Stimulated activated CD4-positive, alpha-beta T cell treated with anti-CD3 and anti-CD28 coated beads, Interleukin-1b, Interleukin-23, amount 100 ng/mL, for 4 hours (primary cell): ENCODE results near the gene DIS3L2.
"Not testable (repeated sequence)": the region's sequence is repeated elsewhere in the genome, so short reads cannot be mapped to it uniquely, and the experiment has no call there.

Source experiments
- DNase-seq, 2 donors: peaks; one replicate each; pipeline ENCODE4 v3.0.0-alpha.2; 2020; ENCODE audit warnings: low read depth in 2 of 2

DIS3L2 gene

GRCh38 chr2:232174662-232175061 is 213.1 kb downstream of the DIS3L2 start:
- no peak for DNase-seq

- DNase-seq: not testable (repeated sequence)
Measured at GRCh38 chr2:232176587-232176986, 215.1 kb downstream of the DIS3L2 start.

GRCh38 chr2:232183279-232183678 is 221.8 kb downstream of the DIS3L2 start:
- DNase-seq: no peak

GRCh38 chr2:232184346-232184745 is 222.8 kb downstream of the DIS3L2 start:
- no peak for DNase-seq

GRCh38 chr2:232190796-232191195 is 229.3 kb downstream of the DIS3L2 start:
- DNase-seq: no peak

GRCh38 chr2:232195487-232195886 is 234.0 kb downstream of the DIS3L2 start:
- DNase-seq: no peak

- no peak for DNase-seq
Measured at GRCh38 chr2:232196802-232197201, 235.3 kb downstream of the DIS3L2 start.

- no peak for DNase-seq
Measured at GRCh38 chr2:232200195-232200594, 238.7 kb downstream of the DIS3L2 start.

GRCh38 chr2:232203166-232203891 is 241.8 kb downstream of the DIS3L2 start:
- DNase-seq: no peak

- DNase-seq: no peak
Measured at GRCh38 chr2:232203936-232204335, 242.4 kb downstream of the DIS3L2 start.

GRCh38 chr2:232204457-232204931 is 243.0 kb downstream of the DIS3L2 start:
- no peak for DNase-seq

GRCh38 chr2:232207174-232207573 is 245.7 kb downstream of the DIS3L2 start:
- DNase-seq: no peak

- no peak for DNase-seq
Measured at GRCh38 chr2:232210306-232210705, 248.8 kb downstream of the DIS3L2 start.

- DNase-seq: no peak
Measured at GRCh38 chr2:232211743-232212686, 250.5 kb downstream of the DIS3L2 start.

- DNase-seq: no peak
Measured at GRCh38 chr2:232213176-232213575, 251.7 kb downstream of the DIS3L2 start.

GRCh38 chr2:232214053-232214452 is 252.5 kb downstream of the DIS3L2 start:
- no peak for DNase-seq

GRCh38 chr2:232216028-232216427 is 254.5 kb downstream of the DIS3L2 start:
- DNase-seq: no peak

- no peak for DNase-seq
Measured at GRCh38 chr2:232218778-232219495, 257.4 kb downstream of the DIS3L2 start.

GRCh38 chr2:232219496-232219870 is 258.0 kb downstream of the DIS3L2 start:
- no peak for DNase-seq

- DNase-seq: no peak
Measured at GRCh38 chr2:232219932-232220331, 258.4 kb downstream of the DIS3L2 start.

GRCh38 chr2:232225429-232225828 is 263.9 kb downstream of the DIS3L2 start:
- no peak for DNase-seq

GRCh38 chr2:232225895-232226294 is 264.4 kb downstream of the DIS3L2 start:
- no peak for DNase-seq
